PC-9 (cell line): ENCODE data around the gene ZFP62.

ENCODE experiments used
- CTCF ChIP-seq: fragments of 200-600 bp; sonication (generic); conservative IDR thresholded peaks from 2 replicates; pipeline ENCODE4 v1.6.1; 2017; ENCODE audit warnings: mixed run types, antibody characterized with exemption, mild to moderate bottlenecking, moderate library complexity
- EZH2 ChIP-seq: fragments of 200-600 bp; sonication (generic); IDR thresholded peaks from 2 replicates; pipeline ENCODE4 v1.8.0; 2017; ENCODE audit warnings: antibody characterized with exemption, low read depth

GRCh38 chr5:180898621-180899246 lies 37.7 kb upstream of the ZFP62 start, which contains the start of gene BTNL8:
- TF ChIP-seq CTCF (no peak), EZH2 (no peak)
